PC-3 (cell line): ENCODE results near the gene DGAT2.

Source experiments
- CTCF ChIP-seq: fragments of 300-600 bp; sonication (generic); conservative IDR thresholded peaks from 2 replicates; pipeline ENCODE4 v1.5.1; 2017; ENCODE audit warnings: antibody characterized with exemption, low read depth, mild to moderate bottlenecking, low read length
- EZH2 ChIP-seq: fragments of 300-600 bp; sonication (generic); IDR thresholded peaks from one replicate; pipeline ENCODE4 v1.6.1; 2017; ENCODE audit warnings: antibody characterized with exemption, mild to moderate bottlenecking, low read length; ENCODE audit not compliant: unreplicated experiment

GRCh38 chr11:75815345-75816168 is 47.0 kb downstream of the DGAT2 start:
- no peak for TF ChIP-seq EZH2
- TF ChIP-seq CTCF, result no peak
